Tibial artery (tissue), 4 donors: ENCODE results near the gene B4GALT1.

ENCODE experiments used
- DNase-seq, 2 donors: peaks; one replicate each; pipeline ENCODE4 v3.0.0-alpha.2; 2019
- H3K27ac ChIP-seq, 2 donors: fragments of 200-600 bp; sonication (generic) in 1 of 2; 1 replicate in 1 of 2; 2 replicates in 1 of 2; pipeline ENCODE4 v1.5.1; 2018 to 2019; ENCODE audit warnings: mild to moderate bottlenecking in 1 of 2
- H3K27me3 ChIP-seq, 2 donors: fragments of 200-600 bp; sonication (generic) in 1 of 2; one replicate each; pipeline versions ENCODE4 v1.5.1 to v1.6.0; 2016 to 2019
- H3K36me3 ChIP-seq, 3 donors: fragments of 200-600 bp; sonication (generic) in 2 of 3; one replicate each; pipeline ENCODE4 v1.5.1; 2016 to 2019; ENCODE audit warnings: mild to moderate bottlenecking in 2 of 3
- H3K4me1 ChIP-seq, 4 donors: fragments of 200-600 bp; sonication (generic) in 2 of 4; 1 replicate in 3 of 4; 2 replicates in 1 of 4; pipeline ENCODE4 v1.5.1; 2016 to 2019
- H3K4me3 ChIP-seq, 2 donors: fragments of 200-600 bp; sonication (generic) in 1 of 2; 1 replicate in 1 of 2; 2 replicates in 1 of 2; pipeline ENCODE4 v1.5.1; 2018 to 2019; ENCODE audit warnings: mild to moderate bottlenecking in 2 of 2
- H3K9me3 ChIP-seq, 3 donors: fragments of 200-600 bp; sonication (generic) in 1 of 3; one replicate each; pipeline ENCODE4 v1.5.1; 2016 to 2019
- intact Hi-C: fragments of 100-400 bp; cut with DNase I; formaldehyde crosslinking; loops from one replicate; pipeline ENCODE4 v1.15.0; 2023; ENCODE audit warnings: low total_unique reads
- TF ChIP-seq, protein P1 (sequence below), 2 experiments: fragments of 200-600 bp in 1 of 2; fragments of 450-650 bp in 1 of 2; IDR thresholded peaks; one replicate each; pipeline ENCODE4 v1.5.1; 2017 to 2019; ENCODE audit warnings: antibody characterized with exemption in 2 of 2, mild to moderate bottlenecking in 1 of 2, moderate library complexity in 1 of 2

The B4GALT1 gene

DNA sequence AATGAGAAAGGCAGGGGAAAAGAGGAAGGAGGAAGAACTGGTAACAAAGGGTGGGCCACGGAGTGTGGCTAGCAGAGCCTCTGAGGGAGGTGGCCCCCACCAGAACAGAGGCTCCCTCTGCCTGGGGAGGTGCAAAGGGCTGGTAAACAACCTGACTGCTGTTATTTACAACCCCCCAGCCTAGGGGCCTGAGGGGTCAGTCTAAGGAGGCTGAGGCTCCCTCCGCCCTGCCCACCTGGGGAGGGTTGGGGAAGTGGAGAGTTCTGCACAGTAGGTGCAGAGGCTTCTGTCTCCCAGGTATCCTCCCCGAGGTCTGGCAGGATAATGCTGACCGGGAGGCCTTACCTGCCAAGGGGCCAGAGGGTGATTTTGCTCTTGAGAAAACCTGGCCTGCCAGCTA is 55.0 kb downstream of the B4GALT1 start:
- TF ChIP-seq, protein P1, sequence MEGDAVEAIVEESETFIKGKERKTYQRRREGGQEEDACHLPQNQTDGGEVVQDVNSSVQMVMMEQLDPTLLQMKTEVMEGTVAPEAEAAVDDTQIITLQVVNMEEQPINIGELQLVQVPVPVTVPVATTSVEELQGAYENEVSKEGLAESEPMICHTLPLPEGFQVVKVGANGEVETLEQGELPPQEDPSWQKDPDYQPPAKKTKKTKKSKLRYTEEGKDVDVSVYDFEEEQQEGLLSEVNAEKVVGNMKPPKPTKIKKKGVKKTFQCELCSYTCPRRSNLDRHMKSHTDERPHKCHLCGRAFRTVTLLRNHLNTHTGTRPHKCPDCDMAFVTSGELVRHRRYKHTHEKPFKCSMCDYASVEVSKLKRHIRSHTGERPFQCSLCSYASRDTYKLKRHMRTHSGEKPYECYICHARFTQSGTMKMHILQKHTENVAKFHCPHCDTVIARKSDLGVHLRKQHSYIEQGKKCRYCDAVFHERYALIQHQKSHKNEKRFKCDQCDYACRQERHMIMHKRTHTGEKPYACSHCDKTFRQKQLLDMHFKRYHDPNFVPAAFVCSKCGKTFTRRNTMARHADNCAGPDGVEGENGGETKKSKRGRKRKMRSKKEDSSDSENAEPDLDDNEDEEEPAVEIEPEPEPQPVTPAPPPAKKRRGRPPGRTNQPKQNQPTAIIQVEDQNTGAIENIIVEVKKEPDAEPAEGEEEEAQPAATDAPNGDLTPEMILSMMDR (IDR thresholded peaks at IDR 0.05) = no peak
- DNase-seq = no peak
- H3K27ac ChIP-seq = no peak overlapping the region
- H3K4me1 ChIP-seq = peaks cover 0 to 14% (median 9%) of the 10 kb centered on the region in 4 donors
- H3K4me3 ChIP-seq = no peak overlapping the region
- intact Hi-C loops = no loop called here
- H3K9me3 ChIP-seq = no peaks in the 10 kb centered on the region
- H3K36me3 ChIP-seq = peaks cover 30 to 70% (median 57%) of the 10 kb centered on the region in 3 donors
- no peaks in the 10 kb centered on the region for H3K27me3 ChIP-seq

DNA sequence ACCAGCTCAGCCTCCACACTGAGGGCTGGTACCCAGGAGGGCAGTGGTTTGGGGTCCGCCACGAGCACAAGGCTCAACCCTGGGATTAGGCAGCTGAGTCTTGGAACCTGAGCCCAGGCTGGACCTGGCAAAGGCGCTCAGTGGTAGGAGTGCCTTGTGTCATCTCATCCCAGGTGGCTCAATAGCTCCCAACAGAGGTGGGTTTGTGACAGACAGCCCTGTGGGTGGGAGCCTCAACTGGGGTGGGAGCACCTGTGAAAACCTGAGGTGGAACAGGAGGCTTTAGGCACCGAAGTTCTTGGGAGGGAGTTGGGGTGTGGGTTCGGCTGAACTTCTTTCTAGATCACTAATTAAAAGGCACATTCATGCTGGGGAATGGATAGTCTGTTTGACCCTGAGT is 55.5 kb downstream of the B4GALT1 start:
- intact Hi-C loops = no loop called here
- Histone ChIP-seq H3K9me3 (no peaks in the 10 kb centered on the region), H3K4me3 (no peak overlapping the region), H3K4me1 (peaks cover 0 to 16% (median 11%) of the 10 kb centered on the region in 4 donors), H3K36me3 (peaks cover 30 to 65% (median 57%) of the 10 kb centered on the region in 3 donors), H3K27ac (no peak overlapping the region), H3K27me3 (no peaks in the 10 kb centered on the region)
- DNase-seq = no peak
- TF ChIP-seq, protein P1 (IDR thresholded peaks at IDR 0.05) = no peak

DNA sequence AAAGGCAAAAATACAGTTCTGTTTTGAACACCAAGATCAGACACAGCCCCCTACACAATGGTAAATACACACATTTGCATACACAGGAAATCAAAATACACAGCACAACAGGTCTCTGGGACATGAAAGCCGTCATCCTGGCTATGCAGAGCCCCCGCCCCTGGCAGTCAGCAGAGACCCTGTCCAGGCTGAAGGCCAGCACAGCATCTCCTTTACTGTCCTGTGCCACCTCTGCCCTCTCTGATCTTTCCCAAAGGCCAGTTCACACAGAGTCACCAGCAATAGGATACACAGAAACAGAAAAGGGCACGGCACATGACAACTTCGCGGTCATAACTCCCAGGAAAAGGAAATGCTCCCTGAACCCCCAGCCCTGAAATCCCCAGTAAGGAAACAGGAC is 56.5 kb downstream of the B4GALT1 start:
- H3K9me3 ChIP-seq = no peaks in the 10 kb centered on the region
- H3K4me1 ChIP-seq = peaks cover 0 to 21% (median 16%) of the 10 kb centered on the region in 4 donors
- H3K27ac ChIP-seq = no peak overlapping the region
- H3K4me3 ChIP-seq = no peak overlapping the region
- intact Hi-C loops = no loop called here
- no peaks in the 10 kb centered on the region for H3K27me3 ChIP-seq
- TF ChIP-seq, protein P1 (IDR thresholded peaks at IDR 0.05) = no peak
- DNase-seq = no peak
- H3K36me3 ChIP-seq = peaks cover 30 to 60% (median 52%) of the 10 kb centered on the region in 3 donors

DNA sequence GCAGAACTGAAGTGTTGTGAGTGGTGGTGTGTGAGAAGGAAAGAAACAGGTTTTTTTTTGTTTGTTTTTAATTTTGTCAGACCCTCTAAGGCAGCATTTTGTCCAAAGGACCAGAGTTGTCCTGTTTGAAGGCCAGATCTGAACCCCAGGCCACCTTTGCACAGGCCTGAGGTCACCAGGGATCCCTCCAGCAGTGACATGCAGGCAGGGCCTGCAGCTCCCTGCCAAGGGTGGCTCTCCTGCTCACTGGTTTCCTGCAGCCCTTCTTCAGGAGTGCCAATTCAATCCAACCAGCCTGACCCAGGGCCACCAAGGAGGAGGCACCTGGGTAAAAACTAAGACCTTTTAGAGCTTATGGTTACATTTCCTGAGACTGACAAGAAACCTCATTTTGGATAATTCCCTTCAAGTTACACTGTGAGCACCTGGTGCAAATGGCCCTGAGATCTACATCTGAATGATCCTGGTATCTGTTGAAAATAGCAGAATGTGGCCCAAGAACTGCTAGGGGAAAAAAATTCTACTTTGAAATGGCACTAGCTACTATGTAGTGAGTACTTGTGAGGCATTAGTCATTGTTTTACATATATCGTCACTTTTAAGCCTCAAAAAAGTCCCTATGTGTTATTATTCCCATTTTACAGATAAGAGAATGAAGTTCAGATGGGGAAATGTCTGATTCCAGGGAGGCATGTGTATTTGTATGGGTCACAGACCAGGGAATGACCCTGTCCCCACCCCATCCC is 57.1 kb downstream of the B4GALT1 start:
- no peak for DNase-seq
- Histone ChIP-seq H3K9me3 (no peaks in the 10 kb centered on the region), H3K27me3 (no peaks in the 10 kb centered on the region), H3K27ac (no peak overlapping the region), H3K36me3 (peaks cover 28 to 53% (median 45%) of the 10 kb centered on the region in 3 donors), H3K4me1 (peaks cover 0 to 21% (median 16%) of the 10 kb centered on the region in 4 donors), H3K4me3 (no peak overlapping the region)
- intact Hi-C loops = no loop called here
- TF ChIP-seq, protein P1 (IDR thresholded peaks at IDR 0.05) = no peak

DNA sequence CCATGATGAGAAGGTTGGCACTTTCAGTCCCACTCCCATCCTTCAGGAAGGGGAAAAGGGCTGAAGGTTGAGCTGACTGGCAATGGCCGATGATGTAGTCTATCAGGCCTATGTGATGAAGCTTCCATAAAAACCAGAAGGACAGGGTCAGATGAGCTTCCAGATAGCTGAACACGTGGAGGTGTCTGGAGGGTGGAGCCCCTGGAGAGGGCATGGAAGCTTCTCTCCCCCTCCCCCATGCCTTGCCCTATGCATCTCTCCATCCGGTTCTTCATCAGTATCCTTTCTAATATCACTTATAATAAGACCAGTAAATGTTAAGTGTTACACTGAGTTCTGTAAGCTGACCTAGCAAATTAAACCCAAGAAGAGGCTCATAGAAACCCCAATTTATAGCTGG is 58.0 kb downstream of the B4GALT1 start:
- peaks cover 0 to 25% (median 20%) of the 10 kb centered on the region in 4 donors for H3K4me1 ChIP-seq
- intact Hi-C loops = no loop called here
- no peak overlapping the region for H3K27ac ChIP-seq
- no peak overlapping the region for H3K4me3 ChIP-seq
- peaks cover 21 to 44% (median 36%) of the 10 kb centered on the region in 3 donors for H3K36me3 ChIP-seq
- H3K27me3 ChIP-seq = no peaks in the 10 kb centered on the region
- H3K9me3 ChIP-seq = no peaks in the 10 kb centered on the region
- DNase-seq = no peak
- TF ChIP-seq, protein P1 (IDR thresholded peaks at IDR 0.05) = no peak
